ENCODE measurements around the gene CRISPLD2.
"Not testable (repeated sequence)": the region's sequence is repeated elsewhere in the genome, so short reads cannot be mapped to it uniquely, and the experiment has no call there.

CRISPLD2 gene

DNA sequence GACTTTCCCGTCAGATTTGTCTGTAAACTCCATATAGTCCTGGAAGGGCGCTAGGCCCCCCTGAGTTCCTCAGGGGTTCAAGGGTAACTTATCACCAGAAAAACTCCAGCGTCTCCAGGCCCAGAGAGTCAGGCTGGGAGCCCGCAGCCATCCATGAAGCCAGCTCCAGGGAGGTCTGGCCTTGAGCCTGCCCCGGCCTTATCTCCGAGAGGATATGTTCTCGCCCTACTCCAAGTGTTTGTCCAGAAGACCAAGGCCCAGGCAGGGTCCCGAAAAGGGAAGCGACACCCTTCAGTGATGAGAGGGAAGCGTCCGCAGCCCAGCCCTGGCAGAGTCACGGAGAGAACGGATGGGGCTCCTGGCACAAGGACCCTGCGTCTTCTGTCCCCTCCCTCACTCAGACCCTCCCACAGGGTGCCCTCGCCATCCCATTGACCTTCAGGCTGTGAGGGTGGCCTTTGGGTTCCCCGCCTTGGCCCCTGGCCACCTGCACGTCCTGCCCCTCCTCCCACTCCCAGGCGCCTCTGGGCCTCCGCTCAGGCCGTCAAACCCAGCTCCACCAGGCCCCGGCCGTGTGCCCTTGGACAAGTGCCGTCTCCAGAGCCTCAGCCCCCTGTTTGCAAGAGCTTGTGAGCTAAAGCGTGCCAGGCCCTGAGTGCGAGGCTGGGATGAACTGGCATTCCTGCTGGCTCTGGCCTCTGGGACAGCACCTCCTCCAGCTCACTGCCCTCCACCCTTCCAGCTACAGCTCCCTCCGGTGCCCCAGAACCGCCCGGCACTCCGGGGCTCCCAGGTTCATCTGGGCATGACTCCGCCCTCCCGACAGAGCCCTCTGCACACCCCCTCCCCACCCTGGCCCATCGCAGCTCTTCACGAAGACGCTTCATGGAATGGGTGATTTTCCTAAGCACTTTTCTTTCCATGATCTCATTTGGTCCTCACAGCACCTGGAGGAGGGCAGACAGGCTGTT lies 108.1 kb downstream of the CRISPLD2 start:
- no peak overlapping the region for H3K4me3 ChIP-seq (ENCODE audit: low read length)
- no peak for TF ChIP-seq ZNF274 (IDR thresholded peaks at IDR 0.05; ENCODE audit: low read depth, low read length)

DNA sequence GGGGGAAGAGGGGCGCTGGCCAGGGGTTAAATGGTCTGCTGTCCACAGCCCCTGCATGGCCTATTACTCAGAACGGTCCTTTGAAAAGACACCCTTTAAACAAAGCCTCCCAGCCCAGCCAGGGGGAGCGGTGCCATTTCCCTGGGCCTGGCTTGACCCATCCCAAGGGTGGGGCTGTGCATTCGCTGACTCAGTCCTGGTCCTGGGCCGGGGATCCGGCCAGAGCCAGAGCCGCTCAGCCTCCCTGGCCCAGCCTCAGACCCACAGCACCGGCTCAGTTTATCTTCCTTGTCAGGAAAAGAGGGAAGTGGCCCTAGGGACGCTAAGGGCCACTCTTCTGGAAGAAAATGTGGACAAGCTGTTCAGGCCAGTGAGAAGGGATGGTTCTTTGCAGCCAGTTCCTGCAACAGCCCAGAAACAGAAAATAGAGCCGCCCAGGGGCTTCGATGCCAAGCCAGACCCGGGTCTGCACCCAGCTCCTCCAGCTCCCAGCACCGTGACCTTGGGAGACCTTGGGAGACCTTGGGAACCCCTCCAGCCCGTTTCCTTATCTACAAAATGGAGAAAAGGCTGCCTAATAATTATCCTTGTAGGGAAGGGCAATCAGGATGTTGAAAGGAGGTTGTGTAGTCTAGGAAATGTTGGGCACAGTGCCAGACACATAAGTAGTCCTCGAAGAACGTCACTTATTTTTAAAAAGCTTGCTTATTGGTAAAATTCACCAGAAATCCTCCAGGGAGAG lies 109.1 kb downstream of the CRISPLD2 start:
- no peak for TF ChIP-seq ZNF274 (IDR thresholded peaks at IDR 0.05; ENCODE audit: low read depth, low read length)
- no peak overlapping the region for H3K4me3 ChIP-seq (ENCODE audit: low read length)

- TF ChIP-seq ZNF274 (IDR thresholded peaks at IDR 0.05; ENCODE audit: low read depth, low read length), result no peak
- H3K4me3 ChIP-seq (ENCODE audit: low read length), result no peak overlapping the region
These were observed 109.9 kb downstream of the CRISPLD2 start for GRCh38 chr16:84929421-84930297.

DNA sequence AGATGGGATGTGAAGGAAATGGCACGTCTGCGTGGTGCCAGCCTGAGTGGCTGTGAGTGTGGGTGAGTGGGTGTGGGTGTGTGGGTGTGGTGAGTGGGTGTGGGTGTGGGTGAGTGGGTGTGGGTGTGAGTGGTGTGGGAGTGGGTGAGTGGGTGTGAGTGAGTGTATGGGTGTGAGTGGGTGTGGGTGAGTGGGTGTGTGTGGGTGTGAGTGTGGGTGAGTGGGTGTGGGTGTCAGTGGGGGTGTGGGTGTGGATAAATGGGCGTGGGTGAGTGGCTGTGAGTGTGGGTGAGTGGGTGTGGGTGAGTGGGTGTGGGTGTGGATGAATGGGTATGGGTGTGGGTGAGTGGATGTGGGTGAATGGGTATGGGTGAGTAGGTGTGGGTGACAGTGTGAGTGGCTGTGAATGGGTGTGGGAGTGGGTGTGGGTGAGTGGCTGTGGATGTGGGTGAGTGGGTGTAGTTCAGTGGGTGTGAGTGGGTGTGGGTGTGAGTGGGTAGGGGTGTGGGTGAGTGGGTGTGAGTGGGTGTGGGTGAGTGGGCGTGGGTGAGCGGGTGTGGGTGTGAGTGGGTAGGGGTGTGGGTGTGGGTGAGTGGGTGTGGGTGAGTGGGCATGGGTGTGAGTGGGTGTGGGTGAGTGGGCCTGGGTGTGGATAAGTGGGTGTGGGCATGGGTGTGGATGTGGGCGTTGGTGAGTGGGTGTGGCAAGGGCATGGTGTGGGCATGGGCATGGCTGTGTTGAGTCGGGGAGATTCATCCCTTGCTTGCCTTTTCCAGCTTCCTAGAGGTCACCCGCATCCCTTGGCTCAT lies 110.7 kb downstream of the CRISPLD2 start:
- H3K4me3 ChIP-seq (ENCODE audit: low read length), result no peak overlapping the region
- TF ChIP-seq ZNF274 (IDR thresholded peaks at IDR 0.05; ENCODE audit: low read depth, low read length), result no peak

GRCh38 chr16:84931107-84931494 lies 111.3 kb downstream of the CRISPLD2 start:
- TF ChIP-seq ZNF274 (IDR thresholded peaks at IDR 0.05; ENCODE audit: low read depth, low read length), result no peak
- no peak overlapping the region for H3K4me3 ChIP-seq (ENCODE audit: low read length)

- TF ChIP-seq ZNF274 (IDR thresholded peaks at IDR 0.05; ENCODE audit: low read depth, low read length), result no peak
- no peak overlapping the region for H3K4me3 ChIP-seq (ENCODE audit: low read length)
These were observed 111.7 kb downstream of the CRISPLD2 start for GRCh38 chr16:84931506-84931905.

- TF ChIP-seq ZNF274 (IDR thresholded peaks at IDR 0.05; ENCODE audit: low read depth, low read length), result no peak
- no peak overlapping the region for H3K4me3 ChIP-seq (ENCODE audit: low read length)
These were observed 112.9 kb downstream of the CRISPLD2 start for GRCh38 chr16:84932681-84933080.

DNA sequence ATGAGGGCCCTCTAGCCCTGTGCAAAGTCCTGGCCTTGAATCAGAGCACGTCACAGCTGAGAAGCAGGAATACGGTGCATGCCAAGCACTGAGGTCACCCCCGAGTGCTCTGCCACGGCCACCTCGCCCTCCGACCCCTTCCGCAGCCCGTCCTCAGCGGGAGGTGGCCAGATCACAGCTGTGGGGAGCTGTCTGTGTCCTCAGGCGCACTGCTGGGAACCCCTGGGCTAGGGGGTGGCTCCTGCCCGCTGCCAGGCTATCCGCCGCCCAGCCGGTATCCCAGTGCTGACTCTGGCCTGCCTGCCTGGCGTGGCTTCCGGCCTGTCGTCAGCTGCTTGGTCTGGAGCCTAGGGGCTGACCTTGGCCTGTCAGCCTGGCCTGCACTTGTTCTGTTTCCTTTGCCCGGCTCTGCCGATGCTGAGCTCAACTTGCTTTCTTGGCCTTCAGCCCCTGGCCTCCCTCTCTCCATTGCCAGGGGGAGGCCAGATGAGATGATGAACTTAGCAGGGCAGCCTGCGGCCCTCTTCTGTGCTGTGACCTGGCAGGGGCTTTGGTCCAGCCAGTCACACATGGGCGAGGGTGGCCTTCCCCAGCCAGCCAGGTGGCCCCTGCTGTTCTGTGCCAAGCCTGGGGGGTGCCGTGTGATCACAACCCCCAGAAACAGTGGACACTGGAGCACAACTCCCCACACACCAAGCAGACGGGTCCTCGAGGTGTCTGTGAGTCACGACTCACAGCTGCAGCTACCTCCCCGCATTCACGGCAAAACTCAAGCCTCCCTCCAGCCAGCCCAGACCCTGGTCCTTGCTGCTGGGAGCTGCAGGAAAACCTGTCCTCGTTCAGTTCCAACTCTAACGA lies 114.2 kb downstream of the CRISPLD2 start:
- H3K4me3 ChIP-seq (ENCODE audit: low read length), result no peak overlapping the region
- no peak for TF ChIP-seq ZNF274 (IDR thresholded peaks at IDR 0.05; ENCODE audit: low read depth, low read length)

- no peak for TF ChIP-seq ZNF274 (IDR thresholded peaks at IDR 0.05; ENCODE audit: low read depth, low read length)
- no peak overlapping the region for H3K4me3 ChIP-seq (ENCODE audit: low read length)
These were observed 117.6 kb downstream of the CRISPLD2 start for GRCh38 chr16:84937196-84938005.

DNA sequence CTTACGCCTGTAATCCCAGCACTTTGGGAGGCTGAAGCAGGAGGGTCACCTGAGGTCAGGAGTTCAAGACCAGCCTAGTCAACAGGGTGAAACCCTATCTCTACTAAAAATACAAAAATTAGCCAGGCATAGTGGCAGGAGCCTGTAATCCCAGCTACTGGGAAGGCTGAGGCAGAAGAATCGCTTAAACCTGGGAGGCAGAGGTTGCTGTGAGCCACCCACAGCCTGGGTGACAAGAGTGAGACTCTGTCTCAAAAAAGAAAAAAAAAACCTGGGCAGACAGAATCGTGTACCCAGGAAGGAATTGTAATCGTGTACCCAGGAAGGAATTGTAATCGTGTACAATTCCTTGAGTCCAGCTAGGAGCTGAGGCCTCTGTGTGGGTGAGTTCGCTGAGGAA lies 118.8 kb downstream of the CRISPLD2 start:
- not testable (repeated sequence) for H3K4me3 ChIP-seq (ENCODE audit: low read length)

- H3K4me3 ChIP-seq (ENCODE audit: low read length), result no peak overlapping the region
- TF ChIP-seq ZNF274 (IDR thresholded peaks at IDR 0.05; ENCODE audit: low read depth, low read length), result no peak
These were observed 121.1 kb downstream of the CRISPLD2 start for GRCh38 chr16:84940670-84941551.

Measured in GM08714 (cell line).